HepG2 (cell line): ENCODE data around the gene RRP36. TPM values are rescaled to one million over a fixed set of nuclear protein-coding genes. Genes with fewer than 3 reads are reported as not detected.

Experiments used
- EHMT2 ChIP-seq: fragments of 200-600 bp; sonication (generic); IDR thresholded peaks from 2 replicates; pipeline ENCODE4 v1.7.0; 2017; ENCODE audit warnings: antibody characterized with exemption, low read depth, low read length, borderline replicate concordance
- FOSL1 ChIP-seq: sonication (generic); formaldehyde crosslinking; IDR thresholded peaks from 2 replicates; pipeline ENCODE4 v1.9.0; 2021; ENCODE audit warnings: missing genetic modification reagents, borderline replicate concordance
- GZF1 ChIP-seq: sonication (generic); formaldehyde crosslinking; IDR thresholded peaks from 2 replicates; pipeline ENCODE4 v1.5.1; 2020; ENCODE audit warnings: mild to moderate bottlenecking, missing genetic modification reagents
- IKZF5 ChIP-seq: IDR thresholded peaks from 2 replicates; pipeline ENCODE4 v1.6.1; 2018; ENCODE audit warnings: missing genetic modification reagents, mild to moderate bottlenecking, missing compliant biosample characterization
- ISX ChIP-seq: sonication (generic); formaldehyde crosslinking; conservative IDR thresholded peaks from 2 replicates; pipeline ENCODE4 v1.5.0; 2020; ENCODE audit warnings: missing genetic modification reagents
- KAT7 ChIP-seq: IDR thresholded peaks from 2 replicates; pipeline ENCODE4 v1.6.1; 2018; ENCODE audit warnings: borderline replicate concordance, missing compliant biosample characterization
- MTF2 ChIP-seq: sonication (generic); formaldehyde crosslinking; IDR thresholded peaks from 2 replicates; pipeline ENCODE4 v1.5.0; 2020; ENCODE audit warnings: missing genetic modification reagents, borderline replicate concordance
- NKX3-1 ChIP-seq: sonication (generic); formaldehyde crosslinking; IDR thresholded peaks from 2 replicates; pipeline ENCODE4 v1.5.0; 2020; ENCODE audit warnings: missing genetic modification reagents
- PHF5A ChIP-seq: IDR thresholded peaks from one replicate; pipeline ENCODE4 v1.6.1; 2018; ENCODE audit warnings: low read depth, missing genetic modification reagents; ENCODE audit not compliant: unreplicated experiment
- PRDM15 ChIP-seq: sonication (generic); formaldehyde crosslinking; IDR thresholded peaks from 2 replicates; pipeline ENCODE4 v1.4.0; 2020; ENCODE audit warnings: missing genetic modification reagents
- SAFB2 ChIP-seq: sonication (generic); formaldehyde crosslinking; IDR thresholded peaks from 2 replicates; pipeline ENCODE4 v1.5.1; 2020; ENCODE audit warnings: missing genetic modification reagents, low read depth, mild to moderate bottlenecking, borderline replicate concordance
- SNRNP70 ChIP-seq: fragments of 200-400 bp; formaldehyde crosslinking; IDR thresholded peaks from 2 replicates; pipeline ENCODE4 v1.6.1; 2017; ENCODE audit warnings: mild to moderate bottlenecking, low read depth, low read length, moderate library complexity
- TCF7L2 ChIP-seq: IDR thresholded peaks from 2 replicates; pipeline ENCODE4 v1.6.1; 2011; ENCODE audit warnings: mild to moderate bottlenecking, low read depth, low read length, moderate library complexity
- TFAP4 ChIP-seq: sonication (generic); IDR thresholded peaks from 2 replicates; pipeline ENCODE4 v1.6.1; 2016; ENCODE audit warnings: low read depth, borderline replicate concordance
- TMF1 ChIP-seq: sonication (generic); formaldehyde crosslinking; IDR thresholded peaks from 2 replicates; pipeline ENCODE4 v1.8.1; 2022; ENCODE audit warnings: low read depth, missing genetic modification reagents
- ZNF44 ChIP-seq: sonication (generic); formaldehyde crosslinking; IDR thresholded peaks from 2 replicates; pipeline ENCODE4 v1.5.1; 2020; ENCODE audit warnings: mild to moderate bottlenecking, missing genetic modification reagents
- ZNF580 ChIP-seq: IDR thresholded peaks from 2 replicates; pipeline ENCODE4 v1.6.1; 2016; ENCODE audit warnings: low read depth, borderline replicate concordance
- ZNF652 ChIP-seq: IDR thresholded peaks from 2 replicates; pipeline ENCODE4 v1.6.1; 2016; ENCODE audit warnings: low read depth, borderline replicate concordance
- ZNF672 ChIP-seq: sonication (generic); formaldehyde crosslinking; IDR thresholded peaks from 2 replicates; pipeline ENCODE4 v1.8.1; 2022; ENCODE audit warnings: missing genetic modification reagents
- ZNF800 ChIP-seq: sonication (generic); formaldehyde crosslinking; IDR thresholded peaks from 2 replicates; pipeline ENCODE4 v1.4.0; 2020; ENCODE audit warnings: missing genetic modification reagents
- polyA plus RNA-seq, 8 experiments: library from polyadenylated mRNA; depleted of rRNA in 3 of 8; stranded (reverse) in 7 of 8; unstranded in 1 of 8; fragments of >200 nt; fragmentation: Illumina TruSeq in 4 of 8; extraction: Trizol in 4 of 8; gene quantifications; 2 replicates each; pipeline versions ENCODE4 v1.2.1 to v1.2.3, GENCODE V29; 2011 to 2016; ENCODE audit warnings: low read depth in 4 of 8, missing spikeins in 1 of 8, mixed read lengths in 1 of 8; ENCODE audit not compliant: insufficient read depth in 1 of 8
- total RNA-seq, 5 experiments: library from RNA; depleted of rRNA; stranded (reverse); fragments of >200 nt; fragmentation: Illumina TruSeq; extraction: Trizol; gene quantifications; 2 replicates each; pipeline ENCODE4 v1.2.3, GENCODE V29; 2016; ENCODE audit warnings: low read depth in 1 of 5

Gene RRP36
- total and polyA plus RNA-seq, 2 of the 13 experiments (the other 11 are each of a cell fraction or from before 2014, with no cell fraction given), result 29.5 to 144 TPM

GRCh38 chr6:42984001-42984923, 37.2 kb upstream of the RRP36 start, which contains the start of gene PPP2R5D (continued):
- TF ChIP-seq ZNF800 (CRISPR knock-in tag) (peak; percentile 95), ZNF652 (CRISPR knock-in tag) (no peak), FOSL1 (CRISPR knock-in tag) (no peak), ISX (peak; percentile 89; the same call in 1 of the 2 replicates), KAT7 (CRISPR knock-in tag) (no peak), ZNF672 (no peak), IKZF5 (CRISPR knock-in tag) (peak; percentile 62; the same call in 1 of the 2 replicates), GZF1 (CRISPR knock-in tag) (no peak), TMF1 (CRISPR knock-in tag) (peak; percentile 84), MTF2 (CRISPR knock-in tag) (peak; percentile 38; the same call in 1 of the 2 replicates), NKX3-1 (CRISPR knock-in tag) (peak; percentile 91), ZNF580 (CRISPR knock-in tag) (no peak; the same call in 1 of the 2 replicates), EHMT2 (no peak), SAFB2 (CRISPR knock-in tag) (no peak), ZNF44 (CRISPR knock-in tag) (no peak), PRDM15 (CRISPR knock-in tag) (peak; percentile 87), SNRNP70 (no peak), TCF7L2 (no peak), PHF5A (CRISPR knock-in tag) (peak; percentile 72), TFAP4 (no peak; the same call in 1 of the 2 replicates)
